HEK293T (cell line): ENCODE data around the gene UMOD.

ENCODE experiments used
- ARNT ChIP-seq: fragments of 450-650 bp; IDR thresholded peaks from 2 replicates; pipeline ENCODE4 v1.6.1; 2017; ENCODE audit warnings: mild to moderate bottlenecking
- BHLHE40 ChIP-seq: fragments of 450-650 bp; IDR thresholded peaks from 2 replicates; pipeline ENCODE4 v1.6.1; 2016; ENCODE audit warnings: mild to moderate bottlenecking, moderate library complexity, borderline replicate concordance
- CTBP1 ChIP-seq: fragments of 450-650 bp; IDR thresholded peaks from 2 replicates; pipeline ENCODE4 v1.6.1; 2016; ENCODE audit warnings: borderline replicate concordance
- ELF4 ChIP-seq: fragments of 450-650 bp; IDR thresholded peaks from 2 replicates; pipeline ENCODE4 v1.6.1; 2017; ENCODE audit warnings: antibody characterized with exemption
- FOXA1 ChIP-seq: fragments of 450-650 bp; IDR thresholded peaks from 2 replicates; pipeline ENCODE4 v1.6.1; 2016; ENCODE audit warnings: mild to moderate bottlenecking
- HDGF ChIP-seq: fragments of 450-650 bp; IDR thresholded peaks from 2 replicates; pipeline ENCODE4 v1.6.1; 2017; ENCODE audit warnings: antibody characterized with exemption, borderline replicate concordance
- L3MBTL2 ChIP-seq: fragments of 450-650 bp; conservative IDR thresholded peaks from 2 replicates; pipeline ENCODE4 v1.6.1; 2016; ENCODE audit warnings: mild to moderate bottlenecking
- LEF1 ChIP-seq: fragments of 450-650 bp; IDR thresholded peaks from 2 replicates; pipeline ENCODE4 v1.6.1; 2017; ENCODE audit warnings: mild to moderate bottlenecking, borderline replicate concordance
- SP1 ChIP-seq: fragments of 450-650 bp; IDR thresholded peaks from 2 replicates; pipeline ENCODE4 v1.6.1; 2017
- SUZ12 ChIP-seq: fragments of 450-650 bp; IDR thresholded peaks from 2 replicates; pipeline ENCODE4 v1.6.1; 2016; ENCODE audit warnings: mild to moderate bottlenecking
- TF ChIP-seq, protein P1 (sequence below): fragments of 450-650 bp; IDR thresholded peaks from 2 replicates; pipeline ENCODE4 v1.6.1; 2016

GRCh38 chr16:20308266-20308665 lies 44.2 kb downstream of the UMOD start:
- TF ChIP-seq L3MBTL2 (no peak), CTBP1 (no peak), ELF4 (no peak), ARNT (no peak), SP1 (no peak), HDGF (no peak), BHLHE40 (no peak), LEF1 (no peak), FOXA1 (no peak), SUZ12 (no peak)
- TF ChIP-seq, protein P1, sequence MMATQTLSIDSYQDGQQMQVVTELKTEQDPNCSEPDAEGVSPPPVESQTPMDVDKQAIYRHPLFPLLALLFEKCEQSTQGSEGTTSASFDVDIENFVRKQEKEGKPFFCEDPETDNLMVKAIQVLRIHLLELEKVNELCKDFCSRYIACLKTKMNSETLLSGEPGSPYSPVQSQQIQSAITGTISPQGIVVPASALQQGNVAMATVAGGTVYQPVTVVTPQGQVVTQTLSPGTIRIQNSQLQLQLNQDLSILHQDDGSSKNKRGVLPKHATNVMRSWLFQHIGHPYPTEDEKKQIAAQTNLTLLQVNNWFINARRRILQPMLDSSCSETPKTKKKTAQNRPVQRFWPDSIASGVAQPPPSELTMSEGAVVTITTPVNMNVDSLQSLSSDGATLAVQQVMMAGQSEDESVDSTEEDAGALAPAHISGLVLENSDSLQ: no peak
